GM12878 (cell line): ENCODE data around the gene SOX6. TPM values are rescaled to one million over a fixed set of nuclear protein-coding genes. Genes with fewer than 3 reads are reported as not detected.

Source experiments
- ATAC-seq: fragments of 200-7000 bp; cut with Tn5 transposase; 3 replicates; pipeline ENCODE4 v1.9.1; 2020; ENCODE audit warnings: mild to moderate bottlenecking, moderate library complexity
- BruUV-seq: library from RNA; stranded (reverse); fragments of 400-500 nt; replicated peaks from 2 replicates; lab custom pipeline; 2021; lab: Mats Ljungman, UMichigan
- CTCF ChIA-PET: fragments of 300-600 bp; sonication (Branson Sonifier 250); formaldehyde crosslinking; extraction: SDS; loops from one replicate; lab custom pipeline; 2021; ENCODE audit warnings: inconsistent platforms; lab: Yijun Ruan, JAX
- POLR2A ChIA-PET: fragments of 350-600 bp; formaldehyde crosslinking; extraction: SDS; loops from one replicate; lab custom pipeline; 2021; ENCODE audit warnings: inconsistent platforms; lab: Charles Lee
- RAD21 ChIA-PET: fragments of 300-600 bp; sonication (Branson Sonifier 250); formaldehyde crosslinking; loops from one replicate; lab custom pipeline; 2023; ENCODE audit warnings: antibody characterized with exemption; ENCODE audit not compliant: unreplicated experiment; lab: Charles Lee
- SMC1A ChIA-PET: fragments of 300-600 bp; sonication (Branson Sonifier 250); formaldehyde crosslinking; loops from one replicate; lab custom pipeline; 2023; ENCODE audit not compliant: unreplicated experiment, uncharacterized antibody; lab: Charles Lee
- DNase-seq: peaks from one replicate; pipeline ENCODE4 v3.0.0-alpha.2; 2011; ENCODE audit warnings: low read depth, low spot score
- FAIRE-seq: peaks from 3 replicates; lab custom pipeline; 2011; peaks lifted over from hg19 to GRCh38; lab: Jason Lieb, UNC
- H2AFZ ChIP-seq: 2 replicates; pipeline ENCODE4 v1.6.0; 2011; ENCODE audit warnings: low read depth, low read length, control low read depth; ENCODE audit not compliant: control insufficient read depth
- H3K27ac ChIP-seq: 2 replicates; pipeline ENCODE4 v1.5.1; 2011; ENCODE audit warnings: control low read depth; ENCODE audit not compliant: control insufficient read depth, insufficient read depth
- H3K27me3 ChIP-seq, 2 experiments: replicated peaks in 1 of 2; 2 replicates each; pipeline versions ENCODE4 v1.6.0 to v1.6.1; 2011; ENCODE audit warnings: low read length in 1 of 2; ENCODE audit not compliant: control insufficient read depth in 2 of 2, insufficient read depth in 2 of 2
- H3K36me3 ChIP-seq, 2 experiments: 2 replicates each; pipeline ENCODE4 v1.5.1; 2011; ENCODE audit warnings: low read length in 1 of 2; ENCODE audit not compliant: control insufficient read depth in 2 of 2, insufficient read depth in 2 of 2
- H3K4me1 ChIP-seq: 2 replicates; pipeline ENCODE4 v1.6.1; 2011; ENCODE audit warnings: mild to moderate bottlenecking, low read length, moderate library complexity, mixed read lengths; ENCODE audit not compliant: control insufficient read depth, insufficient read depth
- H3K4me2 ChIP-seq: 2 replicates; pipeline ENCODE4 v1.6.0; 2011; ENCODE audit warnings: control low read depth; ENCODE audit not compliant: control insufficient read depth, insufficient read depth
- H3K4me3 ChIP-seq: fragments of 200-600 bp; sonication (generic); 2 replicates; pipeline ENCODE4 v1.5.1; 2016
- H3K79me2 ChIP-seq: 2 replicates; pipeline ENCODE4 v1.6.0; 2011; ENCODE audit warnings: low read length; ENCODE audit not compliant: control insufficient read depth, insufficient read depth
- H3K9ac ChIP-seq: 2 replicates; pipeline ENCODE4 v1.8.0; 2011; ENCODE audit warnings: low read length, control low read depth, mixed read lengths; ENCODE audit not compliant: control insufficient read depth, insufficient read depth
- H3K9me3 ChIP-seq: replicated peaks from 3 replicates; pipeline ENCODE4 v1.5.1; 2011; ENCODE audit warnings: mild to moderate bottlenecking, low read length; ENCODE audit not compliant: control insufficient read depth, insufficient read depth
- H4K20me1 ChIP-seq: 2 replicates; pipeline ENCODE4 v1.6.0; 2011; ENCODE audit not compliant: control insufficient read depth, insufficient read depth
- ATF7 ChIP-seq: fragments of 450-650 bp; IDR thresholded peaks from 2 replicates; pipeline ENCODE4 v1.6.1; 2016; ENCODE audit warnings: low read depth, mild to moderate bottlenecking
- CREB1 ChIP-seq: IDR thresholded peaks from 2 replicates; pipeline ENCODE4 v1.6.1; 2012; ENCODE audit warnings: low read depth, mild to moderate bottlenecking, inconsistent platforms
- HDAC2 ChIP-seq: fragments of 200-600 bp; sonication (generic); IDR thresholded peaks from 2 replicates; pipeline ENCODE4 v1.6.1; 2017
- HSF1 ChIP-seq: fragments of 150-350 bp; IDR thresholded peaks from 2 replicates; pipeline ENCODE4 v1.6.1; 2014; ENCODE audit warnings: mild to moderate bottlenecking, low read depth, low read length
- IKZF1 ChIP-seq: fragments of 450-650 bp; conservative IDR thresholded peaks from 2 replicates; pipeline ENCODE4 v1.6.1; 2017; ENCODE audit warnings: antibody characterized with exemption, mild to moderate bottlenecking
- KDM1A ChIP-seq: fragments of 200-600 bp; sonication (generic); IDR thresholded peaks from 2 replicates; pipeline ENCODE4 v1.6.1; 2016; ENCODE audit warnings: borderline replicate concordance
- NBN ChIP-seq: fragments of 450-650 bp; IDR thresholded peaks from 2 replicates; pipeline ENCODE4 v1.6.1; 2016
- NFXL1 ChIP-seq: fragments of 450-650 bp; IDR thresholded peaks from 2 replicates; pipeline ENCODE4 v1.6.1; 2017; ENCODE audit warnings: antibody characterized with exemption, mild to moderate bottlenecking, borderline replicate concordance
- NR2F1 ChIP-seq: fragments of 450-650 bp; conservative IDR thresholded peaks from 2 replicates; pipeline ENCODE4 v1.6.1; 2017; ENCODE audit warnings: mild to moderate bottlenecking
- RAD51 ChIP-seq: fragments of 450-650 bp; IDR thresholded peaks from 2 replicates; pipeline ENCODE4 v1.6.1; 2016; ENCODE audit warnings: moderate library complexity, mild to moderate bottlenecking, inconsistent platforms
- RB1 ChIP-seq: fragments of 450-650 bp; formaldehyde crosslinking; IDR thresholded peaks from 2 replicates; pipeline ENCODE4 v1.6.1; 2017; ENCODE audit warnings: mild to moderate bottlenecking, borderline replicate concordance
- RELA ChIP-seq: fragments of 450-650 bp; IDR thresholded peaks from 2 replicates; pipeline ENCODE4 v1.8.0; 2014; ENCODE audit warnings: borderline replicate concordance; ENCODE audit not compliant: partially characterized antibody
- RUNX3 ChIP-seq: IDR thresholded peaks from 2 replicates; pipeline ENCODE4 v1.6.1; 2012; ENCODE audit warnings: low read length, inconsistent platforms
- SMC3 ChIP-seq: IDR thresholded peaks from 2 replicates; pipeline ENCODE4 v1.6.1; 2011; ENCODE audit warnings: low read length, improper control_type of control experiment, borderline replicate concordance
- TCF7 ChIP-seq: IDR thresholded peaks from 2 replicates; pipeline ENCODE4 v1.6.1; 2014; ENCODE audit warnings: antibody characterized with exemption, borderline replicate concordance
- ZNF687 ChIP-seq: fragments of 450-650 bp; IDR thresholded peaks from 2 replicates; pipeline ENCODE4 v1.6.1; 2017; ENCODE audit warnings: mild to moderate bottlenecking, moderate library complexity
- WGBS: methylation state at CpG from one replicate; pipeline ENCODE4 v1.1.6; 2016; ENCODE audit warnings: low lambda C conversion rate; ENCODE audit not compliant: insufficient replicate concordance, insufficient coverage; ENCODE audit errors: missing lambda C conversion rate; 5-methylcytosine and 5-hydroxymethylcytosine counted together
- in situ Hi-C: fragments of 300-500 bp; cut with MboI; formaldehyde crosslinking; loops from 9 replicates; pipeline ENCODE4 v1.14.3; 2018; ENCODE audit warnings: mixed read lengths
- intact Hi-C: fragments of 100-400 bp; cut with micrococcal nuclease; formaldehyde crosslinking; loops from one replicate; pipeline ENCODE4 v1.14.2; 2022; ENCODE audit not compliant: unreplicated experiment
- polyA plus RNA-seq, 11 experiments: library from polyadenylated mRNA; depleted of rRNA in 4 of 11; unstranded in 6 of 11; stranded (reverse) in 5 of 11; fragments of >200 nt; fragmentation: Nextera tagmentation in 4 of 11; fragmentation: Illumina TruSeq in 1 of 11; extraction: Ambion mirVana in 4 of 11; extraction: Trizol in 1 of 11; gene quantifications; 1 replicate in 1 of 11; 2 replicates in 10 of 11; pipeline versions ENCODE4 v1.2.1 to v1.2.3, GENCODE V29; 2011 to 2016; ENCODE audit warnings: inconsistent platforms in 2 of 11, missing spikeins in 2 of 11, low read depth in 1 of 11
- total RNA-seq, 4 experiments: library from RNA; depleted of rRNA in 3 of 4; stranded (reverse); fragments of >200 nt in 3 of 4; fragmentation: Illumina TruSeq in 1 of 4; extraction: Trizol in 1 of 4; gene quantifications; 2 replicates each; pipeline versions ENCODE4 v1.2.1 to v1.2.3, GENCODE V29; 2013 to 2021
- TF ChIP-seq, protein P1 (sequence below): IDR thresholded peaks from 2 replicates; pipeline ENCODE4 v1.6.1; 2011; ENCODE audit warnings: borderline replicate concordance, low read depth, mild to moderate bottlenecking, moderate library complexity, low read length; ENCODE audit not compliant: insufficient read depth, poor library complexity, severe bottlenecking

Gene SOX6
- total and polyA plus RNA-seq, 10 of the 15 experiments (the other 5 are each of a cell fraction or from before 2014, with no cell fraction given) = 0.03 to 0.71 (median 0.29) TPM; not detected in 4

- no peaks in the 10 kb centered on the region for H4K20me1 ChIP-seq
- SMC1A ChIA-PET = no interaction called here
- POLR2A ChIA-PET = no interaction called here
- H3K4me3 ChIP-seq = no peak overlapping the region
- H2AFZ ChIP-seq = no peak overlapping the region
- CTCF ChIA-PET = no interaction called here
- no peak overlapping the region for H3K4me2 ChIP-seq
- DNase-seq = no peak
- WGBS = 45% methylated on average over 2 of the region's 2 CpGs
- FAIRE-seq = no peak
- no TSS peak for BruUV-seq
- H3K27ac ChIP-seq = no peak overlapping the region
- TF ChIP-seq RB1 (no peak), NR2F1 (no peak), ZNF687 (no peak), RELA (no peak), NBN (no peak), KDM1A (no peak), SMC3 (no peak), HDAC2 (no peak), TCF7 (no peak), RAD51 (no peak), HSF1 (no peak), RUNX3 (no peak), IKZF1 (no peak), ATF7 (no peak), CREB1 (no peak), NFXL1 (no peak)
- TF ChIP-seq, protein P1, sequence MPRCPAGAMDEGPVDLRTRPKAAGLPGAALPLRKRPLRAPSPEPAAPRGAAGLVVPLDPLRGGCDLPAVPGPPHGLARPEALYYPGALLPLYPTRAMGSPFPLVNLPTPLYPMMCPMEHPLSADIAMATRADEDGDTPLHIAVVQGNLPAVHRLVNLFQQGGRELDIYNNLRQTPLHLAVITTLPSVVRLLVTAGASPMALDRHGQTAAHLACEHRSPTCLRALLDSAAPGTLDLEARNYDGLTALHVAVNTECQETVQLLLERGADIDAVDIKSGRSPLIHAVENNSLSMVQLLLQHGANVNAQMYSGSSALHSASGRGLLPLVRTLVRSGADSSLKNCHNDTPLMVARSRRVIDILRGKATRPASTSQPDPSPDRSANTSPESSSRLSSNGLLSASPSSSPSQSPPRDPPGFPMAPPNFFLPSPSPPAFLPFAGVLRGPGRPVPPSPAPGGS = no peak
- TF ChIP-seq, all 136 proteins: peak for 0
- Histone ChIP-seq H3K9me3 (no peaks in the 10 kb centered on the region), H3K79me2 (no peaks in the 10 kb centered on the region), H3K36me3 (no peaks in the 10 kb centered on the region), H3K9ac (no peak overlapping the region), H3K4me1 (no peaks in the 10 kb centered on the region), H3K27me3 (no peaks in the 10 kb centered on the region)
- in situ Hi-C loops (no loop called here), intact Hi-C loops (no loop called here)
- ATAC-seq = no peak
- RAD21 ChIA-PET = no interaction called here
These were observed 22.6 kb upstream of the SOX6 start for GRCh38 chr11:16378906-16379305.
